K562 (cell line): Measurements from ENCODE around the gene MATN4. TPM values are rescaled to one million over a fixed set of nuclear protein-coding genes. Genes with fewer than 3 reads are reported as not detected.

Experiments used
- ATAC-seq: fragments of 200-7000 bp; cut with Tn5 transposase; 3 replicates; pipeline ENCODE4 v1.9.1; 2020; ENCODE audit warnings: moderate library complexity
- BruUV-seq: library from RNA; stranded (reverse); fragments of 400-500 nt; replicated peaks from 2 replicates; lab custom pipeline; 2021; lab: Mats Ljungman, UMichigan
- CTCF ChIA-PET: fragments of 300-600 bp; formaldehyde crosslinking; extraction: SDS; loops from one replicate; lab custom pipeline; 2021; ENCODE audit warnings: low intra/inter-chr PET ratio; lab: Yijun Ruan, JAX
- POLR2A ChIA-PET: fragments of 300-600, 350-650 bp; sonication (Branson Sonifier 250); formaldehyde crosslinking; extraction: SDS; loops from one replicate; lab custom pipeline; 2021; ENCODE audit warnings: antibody characterized with exemption, inconsistent platforms; lab: Yijun Ruan, JAX
- DNase-seq, 4 experiments: peaks; one replicate each; pipeline versions ENCODE4 v3.0.0 to v3.0.0-alpha.2; 2011 to 2018; ENCODE audit warnings: low spot score in 3 of 4, mixed read lengths in 3 of 4; ENCODE audit errors: extremely low read depth in 1 of 4
- FAIRE-seq: peaks from 2 replicates; lab custom pipeline; 2011; peaks lifted over from hg19 to GRCh38; lab: Jason Lieb, UNC
- H2AFZ ChIP-seq: 2 replicates; pipeline ENCODE4 v1.6.0; 2011; ENCODE audit warnings: low read depth, low read length, control low read depth, inconsistent platforms
- H3K27ac ChIP-seq: fragments of 200-600 bp; 3 replicates; pipeline ENCODE4 v1.8.0; 2011; ENCODE audit warnings: low read depth, mild to moderate bottlenecking, control low read depth, inconsistent platforms, low read length, moderate library complexity, mixed read lengths; ENCODE audit errors: extremely low read depth
- H3K27me3 ChIP-seq, 2 experiments: fragments of 300-600 bp in 1 of 2; 2 replicates in 1 of 2; 3 replicates in 1 of 2; pipeline versions ENCODE4 v1.6.0 to v1.8.0; 2011; ENCODE audit warnings: inconsistent platforms in 2 of 2, low read length in 2 of 2, mild to moderate bottlenecking in 1 of 2, mixed read lengths in 1 of 2, moderate library complexity in 1 of 2; ENCODE audit not compliant: control insufficient read depth in 2 of 2, insufficient read depth in 2 of 2
- H3K36me3 ChIP-seq: fragments of 300-600 bp; 3 replicates; pipeline ENCODE4 v1.8.0; 2011; ENCODE audit warnings: mild to moderate bottlenecking, low read length, inconsistent platforms; ENCODE audit not compliant: control insufficient read depth, insufficient read depth
- H3K4me1 ChIP-seq, 2 experiments: fragments of 200-600 bp in 1 of 2; replicated peaks in 1 of 2; 2 replicates in 1 of 2; 3 replicates in 1 of 2; pipeline versions ENCODE4 v1.5.1 to v1.8.0; 2011; ENCODE audit warnings: inconsistent platforms in 2 of 2, low read length in 2 of 2, mild to moderate bottlenecking in 1 of 2, mixed read lengths in 1 of 2, moderate library complexity in 1 of 2; ENCODE audit not compliant: control insufficient read depth in 2 of 2, insufficient read depth in 2 of 2
- H3K4me2 ChIP-seq: 2 replicates; pipeline ENCODE4 v1.6.1; 2011; ENCODE audit warnings: low read length, control low read depth, inconsistent platforms, mixed read lengths; ENCODE audit not compliant: insufficient read depth
- H3K4me3 ChIP-seq: fragments of 200-600 bp; sonication (generic), shearing (Covaris generic); 2 replicates; pipeline ENCODE4 v1.5.1; 2016; ENCODE audit warnings: control low read depth, inconsistent platforms
- H3K79me2 ChIP-seq: fragments of 200-600 bp; 3 replicates; pipeline ENCODE4 v1.8.0; 2011; ENCODE audit warnings: low read length, inconsistent platforms; ENCODE audit not compliant: control insufficient read depth, insufficient read depth
- H3K9ac ChIP-seq, 2 experiments: 2 replicates each; pipeline versions ENCODE4 v1.6.0 to v1.6.1; 2011; ENCODE audit warnings: low read depth in 2 of 2, low read length in 2 of 2, control low read depth in 1 of 2, inconsistent platforms in 1 of 2, mild to moderate bottlenecking in 1 of 2, mixed read lengths in 1 of 2; ENCODE audit not compliant: insufficient read depth in 1 of 2
- H3K9me1 ChIP-seq: one replicate; pipeline ENCODE4 v1.6.0; 2011; ENCODE audit warnings: inconsistent platforms, mild to moderate bottlenecking, low read length, moderate library complexity; ENCODE audit not compliant: control insufficient read depth, insufficient read depth
- H3K9me3 ChIP-seq: replicated peaks from 2 replicates; pipeline ENCODE4 v1.5.1; 2011; ENCODE audit warnings: low read depth, low read length, inconsistent platforms; ENCODE audit not compliant: control insufficient read depth, insufficient read depth
- H4K20me1 ChIP-seq: replicated peaks from 2 replicates; pipeline ENCODE4 v1.6.1; 2011; ENCODE audit warnings: low read length, inconsistent platforms, mixed read lengths; ENCODE audit not compliant: control insufficient read depth, insufficient read depth
- ATF3 ChIP-seq, 2 experiments: fragments of 450-650 bp in 1 of 2; sonication (generic) in 1 of 2; formaldehyde crosslinking in 1 of 2; IDR thresholded peaks in 1 of 2; conservative IDR thresholded peaks in 1 of 2; 2 replicates each; pipeline versions ENCODE4 v1.6.1 to v1.8.1; 2016 to 2023; ENCODE audit warnings: mild to moderate bottlenecking in 2 of 2, moderate library complexity in 2 of 2, inconsistent platforms in 1 of 2, missing genetic modification reagents in 1 of 2
- EGR1 ChIP-seq: fragments of 450-650 bp; conservative IDR thresholded peaks from 2 replicates; pipeline ENCODE4 v1.6.1; 2017; ENCODE audit warnings: mild to moderate bottlenecking
- ILK ChIP-seq: fragments of 450-650 bp; IDR thresholded peaks from 2 replicates; pipeline ENCODE4 v1.6.1; 2016; ENCODE audit warnings: missing genetic modification characterization, low read depth, mild to moderate bottlenecking, missing compliant biosample characterization, moderate library complexity, borderline replicate concordance
- KLF13 ChIP-seq: fragments of 450-650 bp; IDR thresholded peaks from 2 replicates; pipeline ENCODE4 v1.6.1; 2016; ENCODE audit warnings: missing genetic modification characterization, low read depth, mild to moderate bottlenecking, missing compliant biosample characterization, moderate library complexity, borderline replicate concordance
- MCM7 ChIP-seq, 2 experiments: fragments of 450-650 bp; IDR thresholded peaks; 2 replicates each; pipeline ENCODE4 v1.6.1; 2016 to 2018
- MTA3 ChIP-seq: fragments of 450-650 bp; formaldehyde crosslinking; IDR thresholded peaks from 2 replicates; pipeline ENCODE4 v1.6.1; 2017; ENCODE audit warnings: mild to moderate bottlenecking, borderline replicate concordance
- RBFOX2 ChIP-seq: fragments of 200-400 bp; formaldehyde crosslinking; IDR thresholded peaks from 2 replicates; pipeline ENCODE4 v1.6.1; 2017; ENCODE audit warnings: low read depth, mild to moderate bottlenecking, low read length, moderate library complexity
- TAF7 ChIP-seq: fragments of 450-650 bp; IDR thresholded peaks from 2 replicates; pipeline ENCODE4 v1.6.1; 2016; ENCODE audit warnings: missing genetic modification characterization, missing compliant biosample characterization
- TRIM24 ChIP-seq, 2 experiments: fragments of 450-650 bp; IDR thresholded peaks; 2 replicates each; pipeline ENCODE4 v1.6.1; 2016
- ZBTB7A ChIP-seq: IDR thresholded peaks from 2 replicates; pipeline ENCODE4 v1.6.1; 2011; ENCODE audit warnings: low read depth, mild to moderate bottlenecking, low read length, moderate library complexity, borderline replicate concordance; ENCODE audit not compliant: control insufficient read depth
- ZNF224 ChIP-seq: sonication (generic); formaldehyde crosslinking; IDR thresholded peaks from 2 replicates; pipeline ENCODE4 v1.8.0; 2022; ENCODE audit warnings: mild to moderate bottlenecking, missing genetic modification reagents
- ZNF79 ChIP-seq: fragments of 250-450 bp; sonication (Bioruptor Pico); IDR thresholded peaks from 2 replicates; pipeline ENCODE4 v1.4.0; 2020; ENCODE audit warnings: low read depth, mild to moderate bottlenecking, moderate library complexity
- WGBS: fragments of 100-300 bp; shearing (Covaris generic); methylation state at CpG from one replicate; pipeline ENCODE4 v1.1.6; 2016; ENCODE audit warnings: low coverage, mixed read lengths; ENCODE audit not compliant: insufficient coverage; ENCODE audit errors: missing lambda C conversion rate; 5-methylcytosine and 5-hydroxymethylcytosine counted together
- in situ Hi-C: fragments of 300-500 bp; cut with MboI; formaldehyde crosslinking; loops from 4 replicates; pipeline ENCODE4 v1.15.0; 2018; ENCODE audit warnings: inconsistent platforms, mixed read lengths
- intact Hi-C: fragments of 100-400 bp; cut with micrococcal nuclease; formaldehyde crosslinking; loops from 2 replicates; pipeline ENCODE4 v1.14.2; 2022
- polyA plus RNA-seq, 8 experiments: library from polyadenylated mRNA; depleted of rRNA in 4 of 8; stranded (reverse) in 5 of 8; unstranded in 3 of 8; fragments of >200 nt; fragmentation: Nextera tagmentation in 2 of 8; fragmentation: Illumina TruSeq in 1 of 8; extraction: Ambion mirVana in 2 of 8; extraction: Trizol in 1 of 8; gene quantifications; 2 replicates each; pipeline versions ENCODE4 v1.2.1 to v1.2.3, GENCODE V29; 2011 to 2014; ENCODE audit warnings: inconsistent platforms in 1 of 8, missing spikeins in 1 of 8
- total RNA-seq, 7 experiments: library from RNA; depleted of rRNA in 6 of 7; stranded (reverse); fragments of >200 nt in 6 of 7; fragmentation: Illumina TruSeq in 2 of 7; extraction: Trizol in 2 of 7; gene quantifications; 2 replicates each; pipeline versions ENCODE4 v1.2.1 to v1.2.3, GENCODE V29; 2011 to 2021; ENCODE audit warnings: low replicate concordance in 1 of 7
- TF ChIP-seq, protein P1 (sequence below), 3 experiments: fragments of 200-800 bp in 1 of 3; sonication (Bioruptor generic) in 1 of 3; sonication (generic) in 1 of 3; formaldehyde crosslinking in 1 of 3; IDR thresholded peaks; 2 replicates each; pipeline versions ENCODE4 v1.6.1 to v1.8.0; 2016 to 2022; ENCODE audit warnings: mild to moderate bottlenecking in 2 of 3, missing compliant biosample characterization in 2 of 3, missing genetic modification characterization in 2 of 3, missing genetic modification reagents in 1 of 3

The MATN4 gene
- total and polyA plus RNA-seq, 9 of the 15 experiments (the other 6 are each of a cell fraction or from before 2014, with no cell fraction given) = 0.09 TPM; not detected in 8

GRCh38 chr20:45306431-45306982, 1.6 kb downstream of the MATN4 start, which contains the start of gene RBPJL:
Gene RBPJL, plus strand, starts transcription at chr20:45306840. Its CDS starts 83 bp downstream, at chr20:45306923.
- Histone ChIP-seq H4K20me1 (no peaks in the 10 kb centered on the region; the same call in 1 of the 2 replicates), H3K9ac (peak within 1 kb of the TSS in 1 of 2 experiments; percentile 46; a peak in 2 of 4 replicates), H3K79me2 (no peaks in the 10 kb centered on the region), H3K9me3 (no peaks in the 10 kb centered on the region), H2AFZ (peak within 1 kb of the TSS; percentile 74), H3K27me3 (peaks cover 0 to 48% of the 10 kb centered on the region in 2 experiments; a peak in 3 of 5 replicates), H3K27ac (no peak within 1 kb of the TSS), H3K4me2 (peak within 1 kb of the TSS; percentile 46), H3K4me3 (no peak within 1 kb of the TSS), H3K9me1 (no peaks in the 10 kb centered on the region), H3K36me3 (no peaks in the 10 kb centered on the region), H3K4me1 (peaks cover 4 to 27% of the 10 kb centered on the region in 2 experiments; a peak in 3 of 5 replicates)
- in situ Hi-C loops (no loop called here), intact Hi-C loops (no loop called here)
- ATAC-seq (peak; percentile 84), DNase-seq (peak; percentile 61 to 82 (median 74)), FAIRE-seq (no peak)
- no TSS peak for BruUV-seq
- ChIA-PET CTCF (interaction anchor here (0.6 to 2.6 kb wide), 3 partner anchors 13 to 465 kb away, joined by 3 to 12 read pairs (median 8); no protein-coding TSS in a partner anchor), POLR2A (no interaction called here)
- WGBS = 15% methylated on average over 34 of the region's 41 CpGs
- TF ChIP-seq RBFOX2 (peak; percentile 15; the same call in 1 of the 2 replicates), ZBTB7A (peak; percentile 86), TRIM24 (IDR thresholded peaks at IDR 0.05) (0 out of 4 replicates have a peak, but pooled peaks of 1 of the 2 experiments have one; percentile 13), TAF7 (tag) (no peak), MCM7 (IDR thresholded peaks at IDR 0.05) (no peak), KLF13 (tag) (peak; percentile 48; the same call in 1 of the 2 replicates), ZNF224 (CRISPR knock-in tag) (no peak), ILK (tag) (no peak), ZNF79 (no peak), ATF3 (IDR thresholded peaks at IDR 0.05) (no peak), ATF3 (CRISPR knock-in tag; conservative IDR thresholded peaks at IDR 0.05) (no peak), EGR1 (peak; percentile 36; the same call in 1 of the 2 replicates), MTA3 (peak; percentile 58; the same call in 1 of the 2 replicates)
- TF ChIP-seq, protein P1, sequence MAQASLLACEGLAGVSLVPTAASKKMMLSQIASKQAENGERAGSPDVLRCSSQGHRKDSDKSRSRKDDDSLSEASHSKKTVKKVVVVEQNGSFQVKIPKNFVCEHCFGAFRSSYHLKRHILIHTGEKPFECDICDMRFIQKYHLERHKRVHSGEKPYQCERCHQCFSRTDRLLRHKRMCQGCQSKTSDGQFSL (CRISPR knock-in tag; IDR thresholded peaks at IDR 0.05) = 0 out of 2 replicates have a peak, but pooled peaks have one; percentile 28
- TF ChIP-seq, protein P1 (tag; IDR thresholded peaks at IDR 0.05) = no peak
